ENCODE results near the gene RHOU. TPM values are rescaled to one million over a fixed set of nuclear protein-coding genes. Genes with fewer than 3 reads are reported as not detected.
"Not testable (repeated sequence)": the region's sequence is repeated elsewhere in the genome, so short reads cannot be mapped to it uniquely, and the experiment has no call there.

Gene RHOU
- total RNA-seq, 1 donor from 2014 or later = 1.2 TPM

DNA sequence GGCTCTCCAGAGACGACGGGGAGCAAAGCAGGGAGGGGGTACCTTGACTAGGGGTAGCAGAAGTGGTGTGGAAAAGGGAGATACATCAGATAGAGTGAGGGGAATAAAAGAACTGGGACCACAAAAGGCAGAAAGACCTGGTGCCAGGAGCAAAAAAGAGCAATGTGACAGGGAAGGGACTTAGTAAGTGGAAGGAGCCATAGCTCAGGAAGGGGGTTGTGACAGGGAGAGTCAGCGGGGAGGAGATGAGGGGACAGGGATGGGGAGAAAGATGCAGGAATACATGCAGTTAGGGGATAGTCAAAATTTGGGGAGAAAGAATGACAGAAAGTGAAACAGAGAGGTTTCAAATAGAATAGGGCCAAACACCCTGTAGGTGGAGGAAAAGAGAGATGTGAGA is 20.5 kb downstream of the RHOU start:
- no peak for DNase-seq (ENCODE audit: extremely low read depth, low read depth, low spot score)

DNA sequence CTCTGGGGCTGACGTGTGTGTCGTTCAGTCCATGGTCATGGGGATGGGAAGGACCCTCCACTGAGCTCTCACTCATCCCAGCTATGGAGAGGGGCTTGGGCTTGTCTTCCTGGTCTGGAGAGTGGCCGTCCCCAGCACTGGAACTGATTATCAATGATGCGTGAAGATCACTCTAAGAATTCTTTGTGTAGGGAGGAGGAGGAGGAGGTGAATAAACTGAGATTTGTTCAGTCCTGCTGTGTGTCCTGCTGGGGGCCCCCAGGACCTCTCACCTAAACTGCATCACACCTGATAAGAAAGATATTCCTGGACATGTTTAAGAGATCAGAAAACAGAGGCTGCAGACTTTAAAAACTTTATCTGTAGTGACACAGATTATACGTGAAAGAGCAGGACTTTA is 21.2 kb downstream of the RHOU start:
- DNase-seq (ENCODE audit: extremely low read depth, low read depth, low spot score) = no peak

DNA sequence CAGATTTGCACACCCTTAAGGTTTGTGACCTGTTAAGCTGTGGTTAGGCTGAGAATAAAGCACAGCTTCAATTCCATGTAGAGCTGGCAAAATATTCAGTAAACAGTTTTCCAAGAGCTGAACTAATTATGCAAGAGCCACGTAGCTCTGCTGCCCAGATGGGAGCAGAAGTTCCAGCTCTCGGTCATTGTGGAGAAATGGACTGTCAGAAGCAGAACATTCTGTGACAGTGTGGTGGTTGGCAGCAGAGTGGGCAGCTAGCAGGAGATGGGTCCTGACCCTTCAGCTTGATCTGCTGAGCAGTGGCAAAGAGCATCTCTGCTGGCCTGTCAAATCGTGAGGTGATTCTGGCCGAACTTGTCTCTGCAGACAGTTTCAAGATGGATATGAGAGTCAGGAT is 23.2 kb downstream of the RHOU start:
- no peak for DNase-seq (ENCODE audit: extremely low read depth, low read depth, low spot score)

DNA sequence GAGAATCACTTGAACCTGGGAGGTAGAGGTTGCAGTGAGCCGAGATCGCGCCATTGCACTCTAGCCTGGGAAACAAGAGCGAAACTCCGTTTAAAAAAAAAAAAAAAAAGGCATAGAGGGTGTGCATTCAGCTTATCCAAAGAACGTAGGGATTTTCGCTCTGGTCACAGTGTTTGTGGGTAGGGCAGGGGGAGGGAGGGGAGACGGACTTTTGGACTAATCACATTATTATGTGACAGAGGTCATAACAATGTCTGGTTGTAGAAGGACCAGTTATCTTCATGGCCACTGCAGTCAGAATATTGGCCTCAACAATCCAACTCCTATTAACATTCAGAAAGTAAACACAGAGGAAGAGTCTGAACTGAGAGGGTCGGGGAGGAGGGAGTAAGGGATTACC is 25.7 kb downstream of the RHOU start:
- no peak for DNase-seq (ENCODE audit: extremely low read depth, low read depth, low spot score)

DNA sequence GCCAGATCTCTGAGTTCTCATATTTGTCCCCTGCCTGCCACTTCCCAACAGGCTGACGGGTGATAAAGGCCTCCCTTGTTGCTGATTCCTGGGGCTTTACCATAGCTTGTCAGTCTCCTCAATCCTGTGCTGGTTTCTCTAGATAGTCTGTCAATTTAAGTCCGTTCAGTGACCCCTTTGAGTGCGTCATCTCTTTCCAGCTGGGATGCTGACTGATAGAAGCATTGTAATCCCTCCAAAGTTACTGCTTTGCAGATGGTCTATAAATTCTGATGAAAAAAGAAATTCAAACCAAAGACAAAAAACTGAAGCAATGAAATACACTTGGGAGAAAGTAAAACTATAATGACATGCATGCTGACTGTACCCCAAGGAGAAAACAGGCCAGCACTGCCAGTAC is 28.3 kb downstream of the RHOU start:
- DNase-seq (ENCODE audit: extremely low read depth, low read depth, low spot score) = no peak

DNA sequence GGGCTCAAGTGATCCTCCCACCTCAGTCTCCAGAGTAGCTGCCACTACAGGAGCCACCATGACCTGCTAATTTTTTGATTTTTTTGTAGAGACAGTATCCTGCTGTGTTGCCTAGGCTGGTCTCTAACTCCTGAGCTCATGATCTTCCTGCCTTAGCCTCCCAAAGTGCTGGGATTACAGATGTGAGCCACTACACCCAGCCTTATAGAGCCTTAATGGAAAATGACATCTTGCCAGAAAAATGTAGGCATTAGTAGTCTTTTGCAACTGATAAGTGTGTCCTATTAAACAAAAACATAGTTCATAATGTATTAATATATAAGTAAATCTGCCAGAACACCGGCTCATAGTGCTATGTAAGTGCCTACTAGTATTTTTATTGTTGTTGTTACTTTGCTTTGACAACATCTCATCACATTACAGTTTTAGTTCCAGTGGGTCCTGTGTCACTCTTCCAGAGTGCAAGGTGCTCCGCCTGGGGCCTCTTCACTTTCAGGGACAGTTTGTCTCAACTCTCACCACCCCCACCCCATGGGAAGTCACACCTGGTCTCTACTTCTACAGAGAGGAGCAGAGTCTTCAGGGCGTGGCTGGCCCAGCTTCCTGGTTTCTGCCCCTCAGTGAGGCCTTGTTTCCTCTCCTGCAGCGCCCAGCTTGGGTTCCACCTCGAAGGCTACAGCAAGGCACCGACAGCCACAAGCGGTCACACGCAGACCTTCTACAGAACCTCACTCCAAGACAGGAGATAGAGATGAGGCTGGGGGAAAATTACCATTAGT is 30.1 kb downstream of the RHOU start:
- DNase-seq (ENCODE audit: extremely low read depth, low read depth, low spot score) = no peak

DNA sequence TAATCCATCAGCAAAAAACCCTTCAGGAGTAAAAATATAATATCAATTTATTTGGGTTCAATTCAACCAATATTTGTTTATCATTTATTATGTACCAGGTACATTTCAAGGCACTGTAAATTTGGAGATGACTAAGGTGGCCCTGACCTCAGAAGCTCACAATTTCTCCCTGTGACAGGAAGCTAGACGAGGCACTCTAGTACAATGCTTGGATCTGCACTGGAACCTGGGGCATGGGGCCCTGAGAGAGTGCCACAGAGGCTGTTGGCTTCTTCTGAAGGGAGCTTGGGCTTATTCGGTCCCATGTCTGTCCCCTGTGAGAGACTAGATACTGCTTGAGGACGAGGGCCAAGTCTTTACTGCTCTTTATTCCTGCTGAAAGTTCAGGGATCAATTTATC is 31.5 kb downstream of the RHOU start:
- no peak for DNase-seq (ENCODE audit: extremely low read depth, low read depth, low spot score)

DNA sequence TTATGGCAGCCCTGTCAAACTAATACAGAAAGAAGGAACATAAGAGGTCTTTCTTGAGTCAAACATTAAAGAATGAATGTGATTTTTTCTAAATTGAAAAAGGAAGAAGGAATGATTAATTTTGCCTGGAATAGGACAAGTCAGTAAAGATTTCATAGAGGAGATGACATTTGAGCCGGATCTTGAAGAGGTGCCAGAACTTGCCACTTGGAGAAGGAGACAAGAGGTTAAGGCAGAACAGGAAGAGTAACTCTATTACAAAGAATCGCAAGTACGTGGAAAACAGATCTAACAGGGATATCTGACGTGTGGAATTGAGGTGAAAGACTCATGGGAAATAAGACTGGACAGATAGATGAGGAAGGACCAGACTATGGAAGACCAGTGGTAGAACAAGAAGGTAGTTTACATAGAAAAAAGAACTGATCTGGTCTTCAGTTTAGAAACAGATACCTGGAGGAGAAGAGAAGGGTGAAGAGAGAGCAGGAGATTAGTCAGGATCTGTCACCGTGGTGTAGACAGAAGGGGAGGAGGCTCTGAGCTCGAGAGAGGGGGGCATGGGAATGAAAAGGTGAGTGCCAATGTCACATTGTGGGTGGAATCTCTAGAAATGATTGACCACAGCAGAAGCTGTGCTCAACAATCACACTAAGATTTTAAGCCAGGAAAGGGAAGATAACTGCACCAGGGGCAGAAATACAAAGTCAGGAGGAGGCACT is 32.5 kb downstream of the RHOU start:
- no peak for DNase-seq (ENCODE audit: extremely low read depth, low read depth, low spot score)

DNA sequence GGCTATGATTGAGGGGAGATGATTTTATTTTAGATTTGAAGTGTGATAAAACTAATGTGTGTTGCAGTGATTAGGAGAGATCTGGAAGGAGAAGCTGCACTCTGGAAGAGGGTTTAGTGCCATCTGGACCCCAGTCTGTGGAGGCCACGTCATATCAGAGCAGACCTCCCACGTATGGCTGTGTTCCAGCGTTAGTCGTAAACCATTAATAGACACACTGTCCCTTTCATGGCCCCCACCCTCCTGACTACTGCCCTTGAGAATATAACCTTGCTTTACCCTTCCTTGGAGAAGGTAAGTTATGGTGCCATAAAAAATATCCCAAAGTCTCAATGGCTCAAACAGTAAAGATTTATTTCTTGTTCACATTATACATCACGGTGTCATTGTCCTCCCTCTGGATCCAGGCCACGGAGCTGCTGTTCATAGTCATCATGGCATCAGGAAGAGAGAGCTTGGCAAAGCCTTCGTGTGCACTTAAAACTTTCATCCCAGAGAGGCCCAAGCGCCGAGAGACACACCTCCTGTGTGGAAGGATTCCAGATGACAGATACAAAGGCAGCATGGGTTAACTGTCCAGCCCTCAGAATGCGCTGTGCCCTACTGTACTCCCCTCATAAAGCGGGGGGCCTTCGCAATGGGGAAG is 33.2 kb downstream of the RHOU start:
- DNase-seq (ENCODE audit: extremely low read depth, low read depth, low spot score) = no peak

DNA sequence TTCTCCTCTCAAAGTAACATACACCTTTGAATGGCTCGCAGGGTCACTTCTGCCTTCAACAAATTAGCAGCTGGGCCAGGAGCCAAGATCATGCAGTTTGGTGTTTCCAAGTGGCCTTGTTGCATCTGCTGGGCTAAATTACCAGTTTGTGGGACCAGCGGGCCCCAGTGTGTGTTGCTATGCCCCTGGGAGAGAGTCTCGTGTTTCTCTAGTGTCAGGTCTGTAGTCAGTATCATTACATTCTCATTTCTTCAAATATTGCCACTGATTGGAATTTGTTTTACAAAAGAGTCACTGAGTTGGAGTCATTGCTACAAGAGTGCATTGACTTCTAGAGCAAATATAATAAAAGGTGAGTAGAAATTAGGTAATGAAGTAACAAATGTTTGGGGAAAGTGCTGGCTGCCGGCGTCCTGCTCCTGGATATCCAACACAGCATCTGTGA is 35.5 kb downstream of the RHOU start:
- DNase-seq (ENCODE audit: extremely low read depth, low read depth, low spot score) = no peak

DNA sequence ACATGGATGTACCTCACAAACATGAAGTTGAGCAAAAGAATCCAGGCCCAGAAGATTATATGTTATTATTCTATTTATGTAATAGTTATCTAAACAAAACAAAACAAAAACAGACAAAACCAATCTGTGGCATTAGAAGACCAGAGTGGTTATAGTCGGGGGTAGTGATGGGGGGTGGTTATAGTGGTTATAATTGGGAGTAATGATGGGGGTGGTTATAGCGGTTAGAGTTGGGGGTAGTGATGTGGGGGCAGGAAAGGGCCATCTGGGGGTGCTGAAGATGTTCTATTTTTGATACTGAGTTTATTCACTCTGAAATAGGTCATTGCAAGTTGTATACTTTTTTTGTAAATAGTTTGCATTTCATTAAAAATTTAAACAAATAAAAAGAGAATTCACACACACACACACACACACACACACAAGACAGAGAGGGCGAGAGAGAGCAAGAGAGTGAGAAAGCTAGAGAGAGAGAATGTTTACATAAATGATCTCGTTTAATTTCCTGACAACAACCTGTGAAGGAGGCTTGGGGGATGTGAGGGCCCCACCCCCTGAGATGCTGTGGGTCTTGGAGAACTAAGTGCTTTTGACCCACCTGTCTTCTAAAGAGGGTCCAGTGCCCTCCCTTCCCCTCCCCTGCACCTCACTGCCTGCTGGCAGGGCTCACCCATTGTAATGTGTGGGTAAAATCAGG is 37.4 kb downstream of the RHOU start:
- DNase-seq (ENCODE audit: extremely low read depth, low read depth, low spot score) = no peak

DNA sequence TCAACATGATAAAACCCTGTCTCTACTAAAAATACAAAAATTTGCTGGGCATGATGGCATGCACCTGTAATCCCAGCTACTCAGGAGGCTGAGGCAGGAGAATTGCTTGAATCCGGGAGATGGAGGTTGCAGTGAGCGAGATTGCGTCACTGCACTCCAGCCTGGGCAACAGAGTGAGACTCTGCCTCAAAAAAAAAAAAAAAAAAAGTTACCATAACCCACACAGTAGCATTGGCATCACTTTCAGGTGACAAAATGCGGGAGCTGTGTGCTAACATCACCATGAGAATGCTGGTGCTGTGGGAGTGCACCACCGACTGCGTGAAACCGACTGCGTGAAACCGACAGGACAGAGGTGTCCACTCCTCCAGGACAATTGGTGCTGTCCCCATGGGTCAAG is 40.7 kb downstream of the RHOU start:
- DNase-seq (ENCODE audit: extremely low read depth, low read depth, low spot score) = not testable (repeated sequence)

DNA sequence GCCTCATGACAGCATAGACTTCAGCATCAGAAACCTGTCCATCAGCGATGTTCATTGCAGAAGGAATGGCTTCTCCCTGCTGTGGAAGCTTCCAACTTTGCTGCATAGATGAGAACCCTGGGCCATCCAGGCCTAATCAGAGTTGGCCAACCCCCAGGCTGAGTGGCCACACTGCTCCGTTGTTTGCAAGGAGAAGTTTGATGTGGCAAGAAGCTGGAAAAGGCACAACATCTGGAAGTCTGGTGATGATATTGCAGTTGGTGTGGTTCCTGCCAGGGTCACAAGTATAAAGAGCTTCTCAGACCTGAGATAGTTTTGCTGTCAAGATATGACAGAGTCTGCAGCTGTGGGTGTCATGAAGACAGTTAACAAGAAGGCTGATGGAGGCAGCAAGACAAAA is 41.2 kb downstream of the RHOU start:
- no peak for DNase-seq (ENCODE audit: extremely low read depth, low read depth, low spot score)

DNA sequence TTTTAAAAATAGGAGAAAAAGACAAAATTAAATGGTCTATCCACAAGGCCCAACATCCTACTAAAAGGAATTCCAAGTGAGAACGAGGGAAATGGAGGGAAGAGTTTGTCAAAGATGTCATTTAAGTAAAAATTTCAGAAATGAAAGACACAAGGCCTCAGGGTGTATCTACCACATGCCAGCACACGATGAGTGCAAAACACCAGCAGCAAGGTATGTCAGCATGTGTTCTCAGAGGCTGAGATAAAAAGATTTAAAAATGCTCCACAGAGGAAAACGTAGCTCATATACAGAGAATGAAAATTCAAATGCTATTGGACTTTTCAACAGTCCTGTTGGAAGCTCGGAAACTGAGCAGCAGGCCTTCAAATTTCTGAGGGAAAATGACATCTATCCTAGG is 42.0 kb downstream of the RHOU start:
- DNase-seq (ENCODE audit: extremely low read depth, low read depth, low spot score) = no peak

DNA sequence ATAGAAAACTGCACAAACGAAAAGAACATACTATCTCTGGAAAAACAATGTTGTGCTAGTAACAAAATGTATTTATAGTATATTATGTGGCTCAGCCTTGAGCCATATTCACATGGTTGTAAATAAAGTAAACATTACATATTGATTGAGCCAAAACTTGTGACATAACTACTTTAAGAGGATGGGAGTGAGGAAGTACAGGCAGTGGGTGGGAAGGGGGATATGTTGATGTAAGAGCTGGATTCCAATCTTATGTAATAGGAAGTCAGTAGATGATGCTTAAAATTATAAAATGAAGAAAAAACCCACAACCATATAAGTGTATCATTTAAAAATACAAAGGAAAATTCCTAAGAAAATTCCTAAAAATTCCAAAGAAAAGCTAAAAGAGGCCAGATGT is 42.7 kb downstream of the RHOU start:
- no peak for DNase-seq (ENCODE audit: extremely low read depth, low read depth, low spot score)

DNA sequence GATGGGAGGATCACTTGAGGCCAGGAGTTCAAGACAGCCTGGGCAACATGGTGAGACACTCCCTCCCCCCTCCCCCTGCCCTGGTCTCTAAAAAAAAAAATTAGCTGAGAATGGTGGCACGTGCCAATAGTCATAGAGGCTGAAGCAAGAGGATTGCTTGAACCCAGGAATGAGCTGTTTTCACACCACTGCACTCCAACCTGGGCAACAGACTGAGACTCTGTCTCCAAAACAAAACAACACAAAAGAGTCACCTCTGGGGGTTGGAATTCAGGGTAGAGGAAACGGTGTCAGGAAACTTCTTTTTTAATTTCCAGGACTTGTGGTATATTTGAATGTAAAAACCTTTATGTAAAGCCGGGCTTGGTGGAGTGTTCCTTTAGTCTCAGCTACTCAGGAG is 43.2 kb downstream of the RHOU start:
- no peak for DNase-seq (ENCODE audit: extremely low read depth, low read depth, low spot score)

DNA sequence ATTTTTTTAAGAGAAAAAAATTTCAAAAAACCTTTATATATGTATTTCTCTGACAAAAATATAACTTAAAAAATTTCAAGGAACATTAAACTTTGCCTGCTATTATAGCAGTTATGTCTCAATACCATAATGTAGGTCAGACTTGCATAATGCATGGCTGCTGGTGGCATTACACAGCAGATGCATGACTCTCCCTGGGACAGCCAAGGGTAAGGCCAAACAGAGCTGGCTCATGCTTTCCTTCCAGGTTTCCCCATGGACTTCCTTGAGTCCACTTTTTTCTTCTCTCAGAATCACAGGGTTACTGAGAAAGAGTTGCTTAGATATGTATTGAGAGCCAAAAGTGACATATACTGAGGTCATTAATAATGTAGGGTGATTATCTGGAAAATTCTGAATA is 43.7 kb downstream of the RHOU start:
- no peak for DNase-seq (ENCODE audit: extremely low read depth, low read depth, low spot score)

DNA sequence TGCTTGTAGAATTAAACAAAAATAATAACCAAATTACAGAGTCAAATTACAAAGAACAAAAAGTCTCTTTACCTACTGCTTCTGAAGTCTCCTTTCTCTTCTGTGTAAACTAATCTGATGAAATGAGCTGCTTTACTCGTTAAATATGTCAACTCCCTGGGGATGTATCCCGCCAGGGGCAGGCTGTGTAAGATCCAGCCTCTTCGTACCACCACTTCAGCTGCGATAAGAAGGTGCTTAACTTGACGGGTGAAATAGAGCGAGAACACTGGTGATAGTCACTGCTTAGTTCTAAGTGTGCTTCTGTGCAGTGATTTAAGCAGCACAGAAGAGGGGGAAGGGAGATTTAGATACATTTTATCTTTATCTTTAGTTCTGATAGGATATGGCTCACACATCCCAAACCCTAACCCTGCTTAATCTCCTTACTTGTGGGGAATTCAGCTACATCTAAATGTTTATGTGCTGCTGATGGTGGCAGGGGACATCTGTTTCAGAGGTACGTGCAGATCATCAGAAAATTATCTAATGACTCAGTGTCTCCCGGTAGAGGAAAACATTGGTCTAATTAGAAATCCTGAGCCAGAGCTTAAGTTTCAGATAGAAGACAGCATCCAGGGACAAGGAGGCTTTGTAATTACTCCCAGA is 46.0 kb downstream of the RHOU start:
- no peak for DNase-seq (ENCODE audit: extremely low read depth, low read depth, low spot score)

DNA sequence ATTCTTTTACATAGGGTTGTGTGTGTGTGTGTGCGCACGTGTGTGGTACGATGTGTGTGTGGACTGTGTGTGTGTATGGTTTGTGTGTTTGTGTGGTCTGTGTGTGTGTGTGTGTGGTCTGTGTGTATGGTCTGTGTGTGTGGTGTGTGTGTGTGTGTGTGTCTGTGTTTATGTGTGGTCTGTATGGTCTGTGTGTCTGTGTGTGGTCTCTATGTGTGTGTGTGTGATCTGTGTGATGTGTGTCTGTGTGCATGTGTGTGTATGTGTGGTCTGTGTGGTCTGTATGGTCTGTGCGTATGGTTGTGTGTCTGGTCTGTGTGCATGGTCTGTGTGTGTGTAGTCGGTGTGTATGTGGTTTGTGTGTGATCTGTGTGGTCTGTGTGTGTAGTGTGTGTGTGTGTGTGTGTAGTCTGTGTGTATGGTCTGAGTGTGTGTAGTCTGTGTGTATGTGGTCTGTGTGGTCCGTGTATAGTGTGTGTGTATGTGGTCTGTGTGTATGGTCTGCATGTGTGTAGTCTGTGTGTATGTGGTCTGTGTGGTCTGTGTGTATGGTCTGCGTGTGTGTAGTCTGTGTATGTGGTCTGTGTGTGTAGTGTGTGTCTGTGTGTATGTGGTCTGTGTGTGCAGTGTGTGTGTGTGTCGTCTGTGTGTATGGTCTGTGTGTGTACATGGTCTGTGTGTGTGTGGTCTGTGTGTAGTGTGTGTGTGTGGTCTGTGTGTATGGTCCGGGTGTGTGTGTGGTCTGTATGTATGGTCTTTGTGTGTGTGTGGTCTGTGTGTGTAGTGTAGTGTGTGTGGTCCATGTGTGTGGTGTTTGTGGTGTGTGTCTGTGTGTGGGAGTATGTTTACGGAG is 46.8 kb downstream of the RHOU start:
- DNase-seq (ENCODE audit: extremely low read depth, low read depth, low spot score) = no peak

Data from glomerular endothelial cell (primary cell).